SKM-1 (cell line): Measurements from ENCODE around the gene ARHGAP25.

ENCODE experiments used
- DNase-seq: peaks from one replicate; lab custom pipeline; 2025; ENCODE audit not compliant: unreplicated experiment; lab: John Stamatoyannopoulos, UW

ARHGAP25 gene

DNA sequence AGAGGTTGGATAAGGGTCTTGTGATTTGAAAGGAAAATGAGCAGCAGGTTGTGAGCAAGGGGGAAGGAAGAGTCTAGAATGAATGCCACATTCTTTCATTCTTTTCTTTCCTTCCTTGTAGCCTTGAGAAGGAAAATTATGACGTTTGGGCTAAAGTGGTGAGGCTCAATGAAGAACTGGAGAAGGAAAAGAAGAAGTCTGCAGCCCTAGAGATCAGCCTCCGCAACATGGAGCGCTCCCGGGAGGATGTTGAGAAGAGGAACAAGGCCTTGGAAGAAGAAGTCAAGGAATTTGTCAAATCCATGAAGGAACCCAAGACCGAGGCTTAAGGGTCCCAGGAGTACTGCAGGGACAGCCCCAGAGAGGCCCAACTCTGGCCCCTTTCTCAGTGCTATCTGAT, 91.3 kb downstream of the ARHGAP25 start:
- no peak for DNase-seq

DNA sequence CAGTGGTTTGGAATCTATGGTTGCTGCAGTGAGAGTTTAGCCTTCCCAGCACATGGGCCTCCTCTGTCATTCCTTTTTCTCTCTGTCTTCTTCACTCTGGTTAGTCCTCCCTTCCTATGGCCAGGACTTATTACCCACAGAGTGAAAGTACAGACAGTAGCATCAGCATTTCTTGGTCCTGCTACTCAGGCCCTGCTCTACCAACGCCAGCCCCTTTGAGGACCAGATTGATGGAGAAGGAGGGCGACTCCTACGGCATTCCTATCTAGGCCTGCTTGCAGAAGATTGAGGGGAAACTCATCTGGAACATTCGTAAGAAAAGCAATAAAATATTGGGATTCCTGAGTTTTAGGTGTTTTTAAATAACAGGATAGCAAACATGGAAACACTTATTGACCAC, 93.1 kb downstream of the ARHGAP25 start:
- no peak for DNase-seq

DNA sequence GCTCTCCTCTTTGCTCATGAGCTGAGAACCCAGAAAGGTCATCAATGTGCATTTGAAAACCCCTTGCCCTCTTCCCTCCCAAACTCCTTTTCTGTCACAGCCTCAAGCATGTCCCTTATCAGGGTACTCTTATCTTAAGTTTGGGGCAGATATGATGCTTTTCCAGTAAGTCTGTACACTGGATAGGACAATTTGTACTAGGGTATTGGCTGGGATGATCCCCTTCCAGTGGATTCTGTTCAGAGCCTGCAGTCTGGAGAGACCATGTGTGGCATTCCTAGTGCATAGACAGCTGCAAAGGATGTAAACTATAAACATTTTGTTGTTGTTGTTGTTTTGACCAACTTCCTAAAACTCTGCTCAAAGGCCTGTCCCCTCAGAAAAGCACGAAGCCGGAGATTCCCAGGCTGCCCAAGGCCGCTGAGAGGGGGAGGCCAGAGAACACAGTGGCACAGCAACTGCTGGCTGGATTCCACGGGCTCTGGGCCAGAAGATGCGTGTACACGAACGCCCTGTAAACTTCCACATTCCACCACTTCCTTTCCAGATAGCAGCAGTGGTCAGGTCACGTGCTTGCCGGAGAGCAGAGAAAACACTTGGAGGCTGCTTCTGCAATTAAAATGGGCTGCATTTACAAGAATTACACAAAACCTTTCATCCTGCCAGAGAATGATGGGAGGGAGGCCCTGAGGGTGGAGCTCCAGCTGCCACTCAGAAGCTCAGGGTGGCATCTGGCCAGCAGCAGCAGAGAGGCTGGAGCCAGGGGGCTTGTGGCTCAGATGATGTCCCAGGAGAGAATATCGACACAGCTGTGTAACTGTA, 94.5 kb downstream of the ARHGAP25 start:
- peak; percentile 95 for DNase-seq

DNA sequence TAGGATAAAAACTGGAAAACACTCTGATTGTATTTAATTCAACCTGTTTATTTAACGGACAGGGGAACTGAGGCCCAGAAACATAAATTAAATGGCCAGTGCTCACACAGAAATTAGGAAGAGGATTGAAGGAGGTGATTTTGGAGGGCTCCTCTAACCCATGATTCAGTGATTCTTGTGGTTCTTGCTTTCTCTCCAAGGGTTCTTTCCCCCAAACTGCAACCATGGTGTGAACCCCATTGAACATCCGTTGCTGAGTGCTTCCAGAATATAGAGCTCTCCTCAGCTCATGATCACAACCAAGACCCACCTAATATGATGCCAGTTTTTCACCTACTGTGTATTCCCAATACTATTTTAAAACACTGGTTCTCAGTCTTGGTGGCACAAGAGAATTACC, 95.1 kb downstream of the ARHGAP25 start:
- no peak for DNase-seq

DNA sequence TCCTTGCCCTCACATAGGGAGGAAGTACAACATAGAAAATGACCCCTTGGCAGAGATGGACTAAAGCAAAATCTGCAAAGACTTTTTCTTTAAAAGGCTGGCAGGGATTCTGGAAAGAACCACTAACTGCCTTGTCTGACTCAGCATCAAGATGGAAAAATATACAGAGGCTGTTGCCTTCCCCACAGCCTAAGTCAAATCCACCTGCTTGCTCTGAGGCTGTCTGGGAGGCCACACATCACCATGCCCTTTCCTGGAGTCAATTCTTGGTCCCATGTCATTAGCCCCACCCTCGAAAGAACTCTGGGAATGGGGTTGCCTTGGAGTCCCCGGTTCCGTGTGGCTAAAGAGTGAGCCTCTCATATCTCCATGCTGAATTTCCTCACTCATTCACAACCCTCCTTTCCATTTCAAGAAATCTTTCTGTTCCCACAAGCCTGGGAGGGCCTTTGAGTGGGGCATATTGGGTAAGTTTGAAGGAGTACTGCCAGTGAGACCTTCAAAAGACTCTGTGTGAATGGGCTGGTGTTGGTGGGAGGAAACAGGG, 97.1 kb downstream of the ARHGAP25 start:
- DNase-seq, result no peak

DNA sequence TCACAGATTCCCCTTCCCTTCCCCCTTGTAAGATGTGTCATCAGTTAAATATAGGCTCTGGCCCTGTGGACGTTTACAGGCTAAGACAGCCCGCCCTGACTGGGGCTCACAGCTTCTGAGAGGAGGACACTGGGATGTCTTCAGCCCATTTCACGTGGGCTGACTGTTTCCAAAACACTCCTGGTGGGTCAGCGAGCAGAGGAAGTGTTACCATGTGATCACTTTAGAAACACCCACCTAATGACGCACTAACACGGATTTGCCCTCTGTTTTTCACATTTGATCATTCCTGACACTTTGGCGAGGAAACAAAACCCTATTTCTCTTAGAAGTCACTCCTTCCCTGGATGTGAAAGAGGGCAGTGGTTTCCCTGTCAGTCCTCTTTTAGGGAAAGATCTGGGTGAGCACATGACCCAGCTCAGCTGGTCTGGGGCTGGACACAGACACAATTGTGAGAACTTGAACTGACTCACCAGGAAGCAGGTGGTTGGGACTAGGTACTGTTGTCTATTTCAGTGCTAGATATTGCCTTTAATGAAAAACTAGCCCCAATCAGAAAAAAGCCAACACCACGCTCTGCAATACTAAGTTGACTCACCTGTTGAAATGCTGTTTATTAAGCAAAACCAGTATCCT, 97.7 kb downstream of the ARHGAP25 start:
- DNase-seq, result no peak

DNA sequence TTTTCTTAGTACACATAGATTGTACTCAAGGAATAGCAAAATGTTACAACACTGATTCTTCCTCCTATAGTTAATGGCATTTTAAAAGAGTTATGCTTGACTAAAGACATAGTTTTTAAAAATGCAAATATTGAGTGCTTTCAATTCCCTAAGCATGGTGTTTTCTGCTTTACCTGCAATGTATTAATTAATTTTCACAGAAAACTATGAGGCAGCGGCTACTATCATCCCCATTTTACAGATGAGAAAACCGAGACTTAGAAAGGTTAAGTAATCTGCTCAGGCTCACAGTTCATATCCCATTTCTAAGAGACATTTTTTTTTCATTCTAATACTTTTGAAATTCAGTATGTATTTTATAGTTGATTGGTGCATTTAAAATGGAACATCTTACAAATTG, 98.6 kb downstream of the ARHGAP25 start:
- DNase-seq, result no peak

DNA sequence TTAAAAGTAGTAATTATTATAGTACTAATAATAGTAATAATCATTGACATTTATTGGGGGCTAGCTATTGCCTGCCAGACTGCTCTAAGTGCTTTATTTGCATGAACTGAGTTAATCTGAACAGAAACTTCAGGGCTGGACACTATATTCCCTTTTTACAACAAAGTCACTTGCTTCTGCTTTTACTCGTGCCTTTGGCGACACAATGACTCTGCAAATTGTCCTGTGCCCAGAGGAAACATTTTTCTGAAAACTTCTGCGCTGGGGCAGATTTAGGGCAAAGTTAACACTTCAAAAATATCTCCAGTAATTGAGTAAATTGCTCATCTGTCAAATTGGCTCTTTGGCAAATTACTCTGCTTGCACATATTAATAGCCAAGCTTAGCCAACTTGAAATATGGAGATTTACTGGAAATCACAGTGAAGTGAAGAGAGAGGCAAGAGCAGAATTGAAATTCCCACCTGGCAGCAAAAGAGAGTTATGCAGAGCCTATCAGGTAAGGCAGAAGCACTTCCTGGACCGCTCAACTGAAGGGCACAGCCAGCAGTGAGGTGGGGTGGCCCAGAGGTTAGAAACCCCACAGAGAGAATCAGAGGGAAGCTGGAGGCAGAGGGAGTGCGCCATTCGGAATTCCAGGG, 100.2 kb downstream of the ARHGAP25 start:
- DNase-seq, result peak; percentile 39

DNA sequence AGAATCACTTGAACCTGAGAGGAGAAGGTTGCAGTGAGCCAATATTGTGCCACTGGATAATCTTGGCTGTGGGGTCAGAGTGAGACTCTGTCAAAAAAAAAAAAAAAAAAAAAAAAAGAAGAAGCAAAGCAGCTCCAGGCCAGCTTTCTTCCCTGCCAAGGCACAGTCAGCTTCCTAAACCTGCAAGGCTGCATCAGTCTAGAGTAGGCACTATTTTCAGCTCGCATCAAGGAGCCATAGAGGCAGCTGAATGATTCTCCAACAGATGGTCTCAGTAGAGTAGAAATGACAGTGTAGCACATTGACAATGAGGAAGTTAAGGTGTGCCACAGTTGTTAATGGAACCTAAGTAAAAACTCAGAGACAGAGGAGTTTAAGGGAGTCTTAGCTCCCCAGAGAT, 101.0 kb downstream of the ARHGAP25 start:
- DNase-seq, result peak; percentile 11

DNA sequence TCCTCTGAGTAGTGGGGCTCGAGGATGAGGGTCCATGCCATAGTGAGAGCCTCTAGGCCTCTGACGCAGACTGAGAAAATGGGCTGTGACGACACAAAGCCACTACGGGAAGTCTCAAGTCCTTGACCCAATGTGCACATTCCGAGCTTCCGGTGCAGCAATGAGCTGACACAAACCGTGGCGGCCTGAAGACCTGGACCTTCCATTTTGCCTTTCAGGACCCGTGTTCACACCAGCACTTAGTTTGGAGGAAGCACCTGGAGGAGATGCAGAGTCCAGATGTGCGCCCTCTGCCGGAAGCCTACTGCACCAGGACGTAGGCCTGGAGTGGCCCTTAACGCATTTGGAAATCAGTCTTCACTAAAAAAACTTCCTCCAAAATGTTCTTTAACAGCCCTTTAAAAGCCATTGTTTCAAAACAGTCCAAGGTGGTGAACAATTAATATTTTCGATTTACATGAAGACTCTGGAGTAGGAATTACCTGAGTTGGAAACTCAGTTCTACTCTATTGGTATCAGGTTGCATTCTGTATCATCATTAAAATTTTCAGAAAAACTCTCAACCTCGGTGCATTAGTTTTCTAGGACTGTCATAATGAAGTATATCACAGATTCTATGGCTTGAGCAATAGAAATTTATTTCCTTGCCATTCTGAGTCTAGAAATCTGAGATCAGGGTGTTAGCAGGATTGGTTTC, 102.7 kb downstream of the ARHGAP25 start:
- peak; percentile 78 for DNase-seq

DNA sequence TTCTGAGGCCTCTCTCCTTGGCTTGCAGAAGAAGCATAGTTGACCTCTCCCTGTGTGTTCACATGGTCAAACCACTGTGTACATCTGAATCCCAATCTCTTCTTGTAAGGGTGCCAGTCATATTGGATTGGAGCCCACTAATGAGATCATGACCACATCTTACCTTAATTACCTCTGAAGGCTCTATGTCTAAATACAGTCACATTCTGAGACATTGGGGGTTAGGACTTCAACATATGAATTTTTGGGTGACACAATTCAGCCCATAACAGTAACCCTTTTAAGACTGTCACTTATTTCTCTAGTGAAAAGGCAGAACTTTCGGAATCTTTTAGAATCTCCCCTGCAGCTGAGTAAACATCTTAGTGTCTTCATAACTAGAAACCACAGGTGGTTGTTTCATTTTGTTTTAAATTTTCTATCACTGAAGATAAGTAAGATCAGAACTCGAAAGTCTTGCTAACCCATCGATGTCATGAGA, 103.3 kb downstream of the ARHGAP25 start:
- DNase-seq, result no peak

DNA sequence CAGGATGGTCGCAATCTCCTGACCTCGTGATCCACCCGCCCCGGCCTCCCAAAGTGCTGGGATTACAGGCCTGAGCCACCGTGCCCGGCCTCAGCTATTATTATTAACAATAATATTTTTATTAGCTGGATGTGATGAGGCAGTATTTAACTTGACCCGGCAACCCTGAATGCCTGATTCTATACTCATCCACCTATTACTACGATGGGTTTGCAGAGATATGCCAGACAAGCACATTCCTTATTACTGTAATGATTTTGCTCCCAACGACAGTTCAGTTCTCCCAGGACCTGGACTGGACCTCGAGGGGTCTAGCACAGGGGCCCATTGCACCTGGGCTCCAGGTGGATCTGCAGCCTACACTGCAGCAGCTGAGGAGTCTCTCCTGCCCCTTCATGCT, 104.0 kb downstream of the ARHGAP25 start:
- DNase-seq, result no peak

DNA sequence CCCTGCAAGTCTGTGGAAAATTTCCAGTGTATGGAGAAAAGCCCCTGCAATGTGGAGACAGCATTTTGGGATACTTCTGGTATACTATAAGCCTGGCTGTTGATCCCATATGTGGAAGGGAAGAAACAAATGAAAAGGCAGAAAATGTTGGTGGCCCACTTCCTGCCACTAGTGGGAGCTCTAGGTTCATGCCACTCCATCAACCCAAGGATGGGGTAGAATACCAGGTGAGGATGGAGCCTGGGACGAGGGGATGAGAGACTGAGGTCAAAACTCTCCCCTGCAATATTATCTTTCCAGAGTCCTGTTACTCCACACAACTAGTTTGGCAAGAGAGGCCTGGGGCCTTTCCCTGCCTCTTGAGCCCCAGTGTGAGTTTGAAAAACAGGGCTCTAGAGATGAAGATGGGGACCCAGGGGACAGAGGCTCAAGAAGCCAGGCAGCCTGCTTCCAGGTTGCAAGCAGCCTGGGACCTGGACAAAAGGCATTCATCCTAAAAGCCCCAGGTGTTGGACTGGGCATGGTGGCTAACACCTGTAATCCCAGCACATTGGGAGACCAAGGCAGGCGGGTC, 104.7 kb downstream of the ARHGAP25 start:
- no peak for DNase-seq

DNA sequence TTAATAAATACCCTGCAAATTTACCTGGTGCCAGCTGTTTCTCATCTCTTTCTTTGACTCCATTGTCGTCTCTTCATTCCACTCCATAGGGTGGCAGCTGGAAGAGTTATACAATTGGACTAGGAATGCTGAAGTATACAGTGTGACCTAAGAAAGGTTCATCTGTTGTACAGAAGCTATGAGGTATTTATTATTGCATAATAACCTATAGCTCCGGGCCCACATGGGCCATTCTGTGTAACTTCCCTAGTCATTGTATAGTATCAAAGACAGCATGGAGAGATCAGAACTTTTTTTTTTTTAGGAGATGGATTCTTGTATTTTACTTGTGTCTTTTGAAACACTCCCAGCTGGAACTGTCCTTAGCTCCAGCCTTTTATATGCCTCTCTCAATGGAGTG, 110.4 kb downstream of the ARHGAP25 start:
- no peak for DNase-seq

DNA sequence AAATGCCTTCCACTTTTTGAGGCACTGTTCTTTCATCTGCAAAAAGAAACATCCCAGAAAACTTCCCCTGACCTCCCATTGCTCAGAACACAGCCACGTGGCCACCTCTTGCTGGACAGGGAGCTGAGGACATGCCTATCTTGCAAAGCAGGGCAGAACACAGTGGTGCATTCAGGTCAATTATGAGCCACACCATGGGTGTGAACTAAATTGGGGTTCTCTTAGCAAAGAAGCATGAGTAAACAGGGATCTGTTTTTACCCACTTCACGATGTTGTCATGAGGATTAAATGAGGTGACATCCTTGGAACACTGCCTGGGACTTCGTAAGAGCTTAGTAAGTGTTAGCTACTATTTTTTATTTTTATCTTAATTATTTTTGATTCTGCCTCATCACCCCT, 111.5 kb downstream of the ARHGAP25 start:
- no peak for DNase-seq

DNA sequence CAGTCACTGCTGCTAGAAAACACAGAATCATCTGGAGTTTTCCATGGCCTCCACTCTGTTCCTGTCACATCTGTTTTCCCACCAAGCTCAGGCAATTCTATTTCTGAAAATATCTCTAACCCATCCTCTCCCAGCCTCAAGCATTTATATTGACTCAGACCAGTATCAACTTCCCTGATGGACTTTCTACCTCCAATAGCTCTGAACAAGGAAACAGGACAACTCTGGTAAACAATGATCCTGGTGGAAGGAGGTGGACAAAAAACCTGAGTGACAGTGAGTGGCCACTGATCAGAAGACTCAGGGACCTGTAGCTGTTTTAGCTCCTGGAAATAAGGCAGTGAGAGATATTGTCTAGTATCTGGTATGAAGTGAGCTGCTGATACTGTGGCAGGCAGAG, 113.1 kb downstream of the ARHGAP25 start:
- DNase-seq, result no peak

DNA sequence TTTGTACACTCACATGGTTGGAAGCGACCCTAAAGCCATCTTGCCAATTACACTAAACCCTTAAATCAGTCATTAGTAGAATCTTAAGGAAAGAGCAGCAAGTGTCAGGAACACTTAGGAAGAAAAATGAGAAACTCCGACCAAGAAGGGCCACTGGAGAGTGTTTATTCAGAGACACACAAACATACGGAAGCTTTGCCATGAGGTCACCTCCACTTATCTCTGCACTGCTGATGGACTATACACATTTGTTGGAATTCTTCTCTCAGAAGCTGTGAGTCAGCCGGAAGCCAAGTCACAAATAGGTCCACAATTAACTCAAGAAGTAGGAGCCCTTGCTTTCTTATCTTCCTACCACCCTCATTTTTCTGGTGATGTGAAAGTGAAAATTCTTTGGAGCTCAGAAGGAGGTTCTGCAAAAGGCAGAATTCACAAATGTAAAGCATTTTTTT, 115.0 kb downstream of the ARHGAP25 start:
- no peak for DNase-seq

DNA sequence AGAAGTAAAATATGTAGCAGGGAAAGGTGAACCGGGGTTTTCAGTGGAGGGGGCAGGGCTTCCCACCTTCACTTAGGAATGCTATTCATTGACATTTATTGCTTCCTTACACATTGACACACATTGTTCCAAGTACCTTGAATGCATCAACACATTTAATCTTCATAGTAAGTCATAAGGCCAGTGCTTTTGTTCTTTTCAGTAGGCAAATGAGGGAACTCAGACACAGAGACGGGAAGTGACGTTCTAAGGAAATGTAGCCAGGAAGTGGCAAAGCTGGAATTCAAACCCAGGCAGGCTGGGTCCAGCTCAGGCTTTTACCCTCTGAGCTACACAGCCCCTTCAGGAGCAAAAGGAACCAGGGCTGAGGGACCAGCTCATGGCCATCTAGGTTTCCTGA, 115.9 kb downstream of the ARHGAP25 start:
- DNase-seq, result no peak

DNA sequence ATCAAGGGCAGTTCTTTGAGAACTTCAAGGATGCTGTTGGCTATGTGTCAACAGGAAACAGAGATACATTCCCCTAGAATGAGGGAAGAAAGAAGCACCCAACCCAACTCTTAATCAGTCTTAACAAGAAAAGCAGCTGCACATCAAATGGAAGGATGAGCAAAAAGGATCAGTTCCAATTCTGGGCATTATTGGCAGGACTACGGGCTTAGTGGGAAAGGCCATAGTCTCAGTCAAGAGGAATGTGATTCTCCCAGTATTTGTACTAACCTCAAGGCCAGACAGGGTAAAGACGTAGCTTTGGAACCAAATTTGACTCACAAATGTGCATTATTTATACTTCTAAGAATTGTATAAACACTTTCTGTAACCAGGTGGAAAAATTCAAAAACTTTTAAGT, 118.4 kb downstream of the ARHGAP25 start:
- no peak for DNase-seq

DNA sequence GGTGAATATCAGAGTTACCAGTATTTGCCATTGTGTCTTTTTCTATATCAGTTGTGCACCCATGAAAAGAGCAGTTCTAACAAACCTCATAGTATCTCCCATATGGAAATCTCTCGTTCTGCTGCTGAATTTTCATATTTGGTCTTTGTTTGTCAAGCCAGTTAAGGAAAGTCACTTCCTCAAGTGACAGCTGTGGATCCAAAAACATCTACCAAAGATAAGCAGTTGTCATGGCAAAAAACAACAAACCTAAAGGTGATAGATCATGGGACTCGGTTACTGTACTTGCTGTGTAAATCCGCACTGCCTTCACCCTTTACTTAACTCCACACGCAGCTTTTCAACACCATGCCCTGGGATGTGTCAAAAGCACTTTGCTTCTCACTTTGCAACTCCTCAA, 119.3 kb downstream of the ARHGAP25 start:
- DNase-seq, result no peak

DNA sequence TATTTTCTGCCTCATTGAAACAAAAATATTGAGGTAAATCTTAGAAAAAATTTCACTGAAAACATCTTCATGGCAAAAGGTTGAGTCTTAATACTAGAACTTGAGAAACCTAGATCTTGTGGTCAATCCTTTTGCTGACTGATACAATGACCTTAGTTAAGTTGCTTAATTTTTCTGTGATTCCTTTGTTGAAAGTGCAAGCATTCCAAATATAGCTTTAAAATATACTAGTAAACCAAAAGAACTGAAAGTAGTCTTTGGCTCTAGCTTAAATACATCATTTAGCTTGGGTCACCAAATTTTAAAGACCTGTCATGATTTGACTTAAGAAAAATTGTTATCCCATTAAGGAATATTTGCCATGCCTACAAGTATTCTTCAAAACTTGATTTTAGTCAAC, 119.9 kb downstream of the ARHGAP25 start:
- no peak for DNase-seq
